HG03460 (cell line): ENCODE data around the gene MAP2.

ENCODE experiments used
- ATAC-seq: cut with Tn5 transposase; IDR thresholded peaks from one replicate; pipeline ENCODE4 v1.9.1; 2021; ENCODE audit not compliant: unreplicated experiment

Gene MAP2

GRCh38 chr2:209638346-209638745 lies 214.5 kb downstream of the MAP2 start:
- no peak for ATAC-seq

GRCh38 chr2:209640358-209640757 lies 216.5 kb downstream of the MAP2 start:
- ATAC-seq, result no peak

GRCh38 chr2:209642146-209642820 lies 218.4 kb downstream of the MAP2 start:
- ATAC-seq, result no peak

GRCh38 chr2:209644842-209645241 lies 221.0 kb downstream of the MAP2 start:
- no peak for ATAC-seq

- ATAC-seq, result no peak
Measured at GRCh38 chr2:209648714-209649113, 224.9 kb downstream of the MAP2 start.

GRCh38 chr2:209653134-209653533 lies 229.3 kb downstream of the MAP2 start:
- ATAC-seq, result no peak

- ATAC-seq, result no peak
Measured at GRCh38 chr2:209661286-209661894, 237.5 kb downstream of the MAP2 start.

GRCh38 chr2:209662021-209662420 lies 238.2 kb downstream of the MAP2 start:
- ATAC-seq, result no peak

- no peak for ATAC-seq
Measured at GRCh38 chr2:209663139-209663538, 239.3 kb downstream of the MAP2 start.

- no peak for ATAC-seq
Measured at GRCh38 chr2:209663656-209664055, 239.8 kb downstream of the MAP2 start.

GRCh38 chr2:209666296-209666695 lies 242.4 kb downstream of the MAP2 start:
- no peak for ATAC-seq

- no peak for ATAC-seq
Measured at GRCh38 chr2:209671020-209671680, 247.3 kb downstream of the MAP2 start.

- no peak for ATAC-seq
Measured at GRCh38 chr2:209673811-209674210, 250.0 kb downstream of the MAP2 start.

GRCh38 chr2:209680596-209680995 lies 256.7 kb downstream of the MAP2 start:
- no peak for ATAC-seq

- no peak for ATAC-seq
Measured at GRCh38 chr2:209681201-209681735, 257.4 kb downstream of the MAP2 start.

- ATAC-seq, result no peak
Measured at GRCh38 chr2:209682646-209683045, 258.8 kb downstream of the MAP2 start.

GRCh38 chr2:209685340-209685739 lies 261.5 kb downstream of the MAP2 start:
- ATAC-seq, result no peak

- ATAC-seq, result no peak
Measured at GRCh38 chr2:209685963-209686362, 262.1 kb downstream of the MAP2 start.

GRCh38 chr2:209686448-209686847 lies 262.6 kb downstream of the MAP2 start:
- ATAC-seq, result no peak

- ATAC-seq, result no peak
Measured at GRCh38 chr2:209687323-209687969, 263.6 kb downstream of the MAP2 start.

- no peak for ATAC-seq
Measured at GRCh38 chr2:209688385-209688784, 264.5 kb downstream of the MAP2 start.
